SU-DHL-6 (cell line): ENCODE data around the gene SH3BP2.

Experiments used
- H2AFZ ChIP-seq: fragments of 200-600 bp; sonication (generic); 2 replicates; pipeline ENCODE4 v1.6.1; 2014; ENCODE audit warnings: low read depth, mild to moderate bottlenecking, moderate library complexity, mixed read lengths, antibody characterized with exemption, low read length; ENCODE audit not compliant: severe bottlenecking
- H3F3A ChIP-seq: fragments of 200-600 bp; shearing (Covaris generic); 2 replicates; pipeline ENCODE4 v1.6.0; 2016; ENCODE audit warnings: antibody characterized with exemption, mild to moderate bottlenecking; ENCODE audit not compliant: insufficient read depth
- H3K27ac ChIP-seq: fragments of 200-600 bp; sonication (generic); 2 replicates; pipeline ENCODE4 v1.5.1; 2016; ENCODE audit warnings: low read depth, mild to moderate bottlenecking, low read length, moderate library complexity, mixed read lengths
- H3K27me3 ChIP-seq: fragments of 200-600 bp; sonication (generic), shearing (Covaris generic); 2 replicates; pipeline ENCODE4 v1.6.0; 2014; ENCODE audit warnings: mild to moderate bottlenecking, low read length
- H3K36me3 ChIP-seq: fragments of 200-600 bp; sonication (generic); 2 replicates; pipeline ENCODE4 v1.6.1; 2014; ENCODE audit warnings: mild to moderate bottlenecking, low read length, mixed read lengths
- H3K4me2 ChIP-seq: fragments of 300-600, 200-600 bp; shearing (Covaris generic), sonication (generic); 2 replicates; pipeline ENCODE4 v1.6.0; 2014; ENCODE audit warnings: low read length, low read depth, mild to moderate bottlenecking; ENCODE audit not compliant: poor library complexity, severe bottlenecking
- H3K4me3 ChIP-seq: fragments of 200-600 bp; sonication (generic); 2 replicates; pipeline ENCODE4 v1.5.1; 2014; ENCODE audit warnings: antibody characterized with exemption, low read length, mild to moderate bottlenecking, mixed read lengths; ENCODE audit not compliant: insufficient read depth, poor library complexity, severe bottlenecking
- H3K79me2 ChIP-seq: fragments of 200-600 bp; sonication (generic); 2 replicates; pipeline ENCODE4 v1.6.1; 2014; ENCODE audit warnings: mild to moderate bottlenecking, low read length, moderate library complexity; ENCODE audit not compliant: insufficient read depth
- H3K9ac ChIP-seq: fragments of 200-600 bp; sonication (generic); 2 replicates; pipeline ENCODE4 v1.7.0; 2014; ENCODE audit warnings: mild to moderate bottlenecking, low read length
- H3K9me2 ChIP-seq: fragments of 200-600 bp; sonication (generic); replicated peaks from 2 replicates; pipeline ENCODE4 v1.6.1; 2014; ENCODE audit warnings: low read length; ENCODE audit not compliant: insufficient read depth
- H3K9me3 ChIP-seq: fragments of 200-600 bp; sonication (generic); 2 replicates; pipeline ENCODE4 v1.6.1; 2014; ENCODE audit warnings: low read length, mixed read lengths; ENCODE audit not compliant: insufficient read depth
- H4K20me1 ChIP-seq: fragments of 200-600 bp; sonication (generic); 2 replicates; pipeline ENCODE4 v1.6.1; 2014; ENCODE audit warnings: low read depth, mild to moderate bottlenecking, antibody characterized with exemption, low read length, moderate library complexity, mixed read lengths
- CTCF ChIP-seq: fragments of 200-600 bp; sonication (generic); IDR thresholded peaks from one replicate; pipeline ENCODE4 v1.5.1; 2017; ENCODE audit warnings: antibody characterized with exemption, mild to moderate bottlenecking, low read length, moderate library complexity; ENCODE audit not compliant: insufficient read depth, poor library complexity, severe bottlenecking
- EZH2phosphoT487 ChIP-seq: fragments of 200-600 bp; sonication (generic), shearing (Covaris generic); conservative IDR thresholded peaks from 2 replicates; pipeline ENCODE4 v1.6.1; 2018; ENCODE audit warnings: mild to moderate bottlenecking, antibody characterized with exemption, low read length, moderate library complexity, mixed read lengths

The SH3BP2 gene

DNA sequence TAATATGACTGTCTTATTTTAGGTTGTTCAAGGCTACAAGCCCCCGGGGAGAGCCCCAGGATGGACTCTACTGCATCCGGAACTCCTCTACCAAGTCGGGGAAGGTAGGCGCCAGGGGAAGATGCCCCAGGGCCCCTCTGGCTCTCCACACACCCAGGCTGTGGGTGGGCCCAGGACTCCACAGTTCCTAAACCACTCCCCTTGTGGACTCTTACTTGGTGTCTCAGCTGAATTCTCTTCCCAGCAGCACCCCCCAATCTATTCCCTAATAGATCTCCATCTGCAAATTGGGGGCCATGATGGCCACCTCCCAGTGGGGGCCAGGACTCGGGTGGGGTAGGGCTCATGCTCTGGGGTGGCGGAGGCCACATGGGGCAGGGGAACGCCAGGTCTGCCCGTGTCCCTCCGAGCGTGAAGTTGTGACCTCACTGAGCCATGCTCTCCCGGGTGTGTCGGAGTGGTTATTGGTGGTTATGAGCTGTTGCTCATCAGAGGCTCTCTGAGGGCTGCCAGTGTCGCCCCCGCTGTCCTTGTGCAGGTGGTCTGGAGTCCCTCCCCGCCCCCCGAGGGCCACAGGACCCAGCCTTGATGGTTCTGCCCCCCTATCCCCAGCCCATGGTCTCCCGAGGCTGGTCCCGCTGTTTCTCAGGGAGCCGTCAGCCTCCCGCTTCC, 39.6 kb downstream of the SH3BP2 start:
- H3K9ac ChIP-seq = no peak overlapping the region
- no peaks in the 10 kb centered on the region for H3K79me2 ChIP-seq
- no peaks in the 10 kb centered on the region for H3K27me3 ChIP-seq
- H3K4me2 ChIP-seq = no peak overlapping the region
- no peak overlapping the region for H2AFZ ChIP-seq
- H3K4me3 ChIP-seq = no peak overlapping the region
- H3K9me2 ChIP-seq = no peaks in the 10 kb centered on the region
- TF ChIP-seq EZH2phosphoT487 = no peak
- TF ChIP-seq CTCF = no peak
- no peaks in the 10 kb centered on the region for H3K36me3 ChIP-seq
- no peak overlapping the region for H3K27ac ChIP-seq
- H3F3A ChIP-seq = no peaks in the 10 kb centered on the region
- H4K20me1 ChIP-seq = no peaks in the 10 kb centered on the region
- H3K9me3 ChIP-seq = no peaks in the 10 kb centered on the region

GRCh38 chr4:2832981-2833670, 40.2 kb downstream of the SH3BP2 start:
- H3K4me3 ChIP-seq = no peak overlapping the region
- H3K9me3 ChIP-seq = no peaks in the 10 kb centered on the region
- H3K36me3 ChIP-seq = no peaks in the 10 kb centered on the region
- H3K9ac ChIP-seq = no peak overlapping the region
- H3K27me3 ChIP-seq = no peaks in the 10 kb centered on the region
- H3K9me2 ChIP-seq = no peaks in the 10 kb centered on the region
- H3K27ac ChIP-seq = no peak overlapping the region
- TF ChIP-seq CTCF (no peak), EZH2phosphoT487 (no peak)
- H3F3A ChIP-seq = no peaks in the 10 kb centered on the region
- no peak overlapping the region for H3K4me2 ChIP-seq
- H3K79me2 ChIP-seq = no peaks in the 10 kb centered on the region
- no peaks in the 10 kb centered on the region for H4K20me1 ChIP-seq
- no peak overlapping the region for H2AFZ ChIP-seq

GRCh38 chr4:2833671-2834000, 40.8 kb downstream of the SH3BP2 start:
- no peak overlapping the region for H3K4me2 ChIP-seq
- no peaks in the 10 kb centered on the region for H3K79me2 ChIP-seq
- H3K4me3 ChIP-seq = no peak overlapping the region
- no peak overlapping the region for H3K9ac ChIP-seq
- no peak overlapping the region for H2AFZ ChIP-seq
- no peaks in the 10 kb centered on the region for H3K9me3 ChIP-seq
- no peaks in the 10 kb centered on the region for H4K20me1 ChIP-seq
- H3K27me3 ChIP-seq = no peaks in the 10 kb centered on the region
- H3K36me3 ChIP-seq = no peaks in the 10 kb centered on the region
- no peaks in the 10 kb centered on the region for H3K9me2 ChIP-seq
- no peaks in the 10 kb centered on the region for H3F3A ChIP-seq
- H3K27ac ChIP-seq = no peak overlapping the region
- no peak for TF ChIP-seq EZH2phosphoT487
- no peak for TF ChIP-seq CTCF
